ENCODE results near the gene CLIP3.

The CLIP3 gene

DNA sequence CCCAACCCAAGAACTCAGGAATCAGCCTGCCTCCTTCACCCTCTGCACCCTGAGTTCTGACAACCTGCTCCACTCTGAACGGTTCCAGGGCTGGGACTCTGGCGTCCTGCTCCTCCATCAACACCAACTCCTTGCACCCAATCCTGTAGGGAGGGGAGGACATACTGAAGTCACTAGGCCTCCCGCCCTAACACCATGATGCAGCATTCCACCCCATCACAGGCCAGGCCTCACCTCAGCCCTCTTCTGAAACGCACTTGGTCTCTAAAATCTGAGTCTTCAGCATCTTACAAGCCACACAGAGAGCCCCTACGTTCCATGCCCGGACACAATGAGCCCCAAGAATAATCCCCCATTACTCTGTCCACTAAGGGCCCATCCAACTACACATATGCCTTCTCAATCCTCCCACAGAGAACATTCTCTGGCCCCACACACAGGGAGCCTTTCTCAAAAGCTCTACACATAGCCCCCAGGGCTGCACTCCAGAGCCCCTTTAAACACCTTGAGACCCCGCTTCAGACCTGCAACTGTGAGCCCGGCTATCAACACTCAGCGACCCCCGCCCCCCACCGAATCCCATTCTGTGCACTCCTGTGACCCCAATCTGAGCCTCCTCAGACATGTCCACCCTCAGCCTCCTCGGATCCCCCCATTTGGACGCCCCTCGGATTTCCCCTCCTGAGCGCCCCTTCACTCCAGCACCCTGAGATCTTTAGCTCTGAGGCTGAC, 19.2 kb downstream of the CLIP3 start:
- no peak for DNase-seq
- in situ Hi-C loops (cut with MboI; ENCODE audit: low pct_unique_long_range_greater_than_20kb, low sequenced_read_pairs): no loop called here

DNA sequence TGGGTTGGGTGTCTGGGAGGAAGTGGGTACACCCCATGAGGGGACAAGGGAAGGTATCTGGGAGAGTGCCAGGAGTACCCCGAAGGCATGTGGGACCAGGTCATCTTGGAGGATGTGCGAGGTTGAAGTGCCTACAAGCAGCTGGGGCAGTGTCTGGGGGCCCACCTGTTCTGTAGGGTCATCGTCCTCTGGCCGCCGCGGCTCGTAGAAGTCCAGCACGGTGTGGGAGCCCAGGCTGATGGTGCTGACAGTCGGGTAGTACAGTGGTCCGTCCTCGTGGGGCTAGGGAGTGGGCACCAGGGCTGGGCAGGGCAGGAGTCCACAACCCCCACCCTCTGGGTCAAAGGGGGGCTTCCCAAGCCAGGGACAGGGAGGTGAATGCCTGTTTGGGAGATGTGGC, 22.3 kb downstream of the CLIP3 start:
- in situ Hi-C loops (cut with MboI; ENCODE audit: low pct_unique_long_range_greater_than_20kb, low sequenced_read_pairs): no loop called here
- DNase-seq: no peak

- no peak for DNase-seq
- in situ Hi-C loops (cut with MboI; ENCODE audit: low pct_unique_long_range_greater_than_20kb, low sequenced_read_pairs): no loop called here
These were observed 22.9 kb downstream of the CLIP3 start for GRCh38 chr19:36009633-36010379.

DNA sequence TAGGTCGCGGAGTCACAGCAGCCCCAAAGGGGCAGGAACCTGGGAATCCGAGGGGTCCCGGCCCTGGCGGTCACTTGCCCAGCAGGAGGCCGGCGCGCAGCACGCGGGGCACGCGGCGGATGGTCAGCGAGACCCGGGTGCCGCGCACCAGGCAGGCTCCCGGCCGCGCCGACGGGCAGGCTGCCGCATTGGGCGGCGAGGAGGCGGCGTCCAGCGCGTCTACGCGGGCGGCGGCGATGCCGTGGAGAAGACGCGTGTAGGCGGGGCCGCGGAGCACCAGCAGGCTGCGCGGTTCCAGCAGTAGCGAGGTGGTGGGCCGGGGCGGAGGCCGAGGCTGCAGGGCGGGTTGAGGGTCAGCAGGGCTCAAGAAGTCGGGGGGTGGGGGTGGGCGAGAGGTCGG, 23.5 kb downstream of the CLIP3 start:
- in situ Hi-C loops (cut with MboI; ENCODE audit: low pct_unique_long_range_greater_than_20kb, low sequenced_read_pairs): no loop called here

DNA sequence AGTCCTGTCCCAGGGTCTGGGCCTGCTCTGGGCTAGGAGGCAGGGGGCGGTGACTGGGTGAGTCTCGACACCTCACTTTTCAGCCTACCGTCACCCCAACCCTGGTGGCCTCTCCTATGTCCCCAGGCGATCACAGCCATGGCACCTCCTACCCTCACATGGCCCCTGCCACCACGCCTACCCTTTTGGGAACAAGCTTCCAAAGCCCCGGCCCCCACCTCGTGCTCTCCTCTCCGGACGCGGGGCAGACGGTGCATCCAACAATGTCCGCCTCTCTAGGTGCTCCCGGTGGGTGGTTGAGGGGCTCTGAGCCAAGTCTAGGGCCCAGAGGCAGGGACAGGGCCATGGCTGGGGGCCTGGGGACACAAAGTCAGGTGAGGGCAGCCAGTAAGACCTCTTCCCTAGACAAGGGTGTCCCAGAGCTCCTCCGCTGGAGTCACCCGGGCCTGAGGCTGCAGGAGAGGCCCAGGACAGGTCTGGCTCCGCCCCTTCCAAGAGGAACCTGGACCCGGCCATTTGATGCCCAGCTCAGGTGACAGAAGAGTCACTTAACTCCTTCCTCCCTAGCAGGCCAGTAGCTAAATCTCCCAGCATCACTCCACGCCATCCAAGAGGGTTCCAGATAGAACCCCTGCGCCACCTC, 24.2 kb downstream of the CLIP3 start, which contains the start of gene SYNE4:
TSS of gene SYNE4 (minus strand) at position 478 of the 643 bp plus-strand sequence. CDS start at position 346, 132 bp downstream.
- in situ Hi-C loops (cut with MboI; ENCODE audit: low pct_unique_long_range_greater_than_20kb, low sequenced_read_pairs): no loop called here
- no peak for DNase-seq

More for the DNA sequence above, 23.5 kb downstream of the CLIP3 start:
- no peak for DNase-seq

DNA sequence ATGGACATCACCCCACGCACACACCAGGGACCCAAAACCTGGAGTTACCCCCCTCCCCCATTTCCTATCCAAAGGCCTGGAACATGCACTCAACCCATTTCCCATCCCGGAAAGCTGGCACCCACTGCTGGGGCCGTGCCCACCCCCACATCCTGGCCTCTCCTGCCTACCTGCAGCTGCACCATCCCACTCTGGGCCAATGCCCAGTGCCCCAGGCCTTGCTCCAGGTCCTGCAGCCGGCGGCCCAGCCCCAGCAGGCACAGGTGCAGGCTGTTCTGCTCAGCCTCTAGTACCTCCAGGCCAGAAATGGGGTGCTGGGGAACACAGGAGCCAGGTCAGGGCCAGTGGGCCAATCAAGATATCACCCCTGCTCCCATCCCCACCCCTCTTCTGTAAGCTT, 25.7 kb downstream of the CLIP3 start:
- in situ Hi-C loops (cut with MboI; ENCODE audit: low pct_unique_long_range_greater_than_20kb, low sequenced_read_pairs): no loop called here
- no peak for DNase-seq

DNA sequence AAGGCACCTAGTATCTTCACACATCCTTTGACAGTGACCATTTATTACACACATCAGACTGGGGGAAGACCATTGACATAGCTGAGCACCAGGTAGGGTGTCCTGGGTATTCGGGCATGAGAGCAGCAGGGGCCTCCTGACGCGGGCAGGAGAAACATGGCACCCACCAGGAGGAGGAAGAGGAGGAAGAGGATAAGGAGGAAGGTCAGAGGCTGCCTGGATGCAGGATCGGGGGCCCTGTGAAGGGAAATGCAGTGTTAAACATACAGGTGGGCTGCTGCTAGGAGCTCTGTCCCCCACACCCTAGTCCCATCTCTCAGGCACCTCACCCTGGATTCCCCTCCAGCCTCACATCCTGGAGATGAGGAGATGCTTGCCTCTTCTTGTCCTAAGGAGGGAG, 29.4 kb downstream of the CLIP3 start:
- DNase-seq: no peak
- in situ Hi-C loops (cut with MboI; ENCODE audit: low pct_unique_long_range_greater_than_20kb, low sequenced_read_pairs): no loop called here

DNA sequence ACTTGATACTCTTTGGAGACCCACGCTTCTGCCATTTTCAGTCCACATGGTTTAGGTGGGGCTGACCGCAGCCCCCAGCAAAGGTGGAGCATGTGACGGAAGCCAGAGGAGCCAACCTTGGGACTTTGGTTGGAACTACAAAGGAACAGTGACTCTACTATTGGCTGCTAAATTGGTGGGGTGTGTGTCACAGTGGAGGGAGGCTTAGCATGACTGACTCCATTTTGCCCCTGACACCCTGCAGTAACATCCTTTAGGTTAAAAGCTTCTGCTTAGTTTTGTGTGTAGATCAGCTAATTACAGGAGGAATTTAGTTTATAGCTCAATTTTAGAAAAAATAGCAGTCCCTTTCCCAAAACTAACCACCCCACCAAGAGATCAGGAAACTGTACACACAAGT, 31.1 kb downstream of the CLIP3 start:
- DNase-seq: no peak
- in situ Hi-C loops (cut with MboI; ENCODE audit: low pct_unique_long_range_greater_than_20kb, low sequenced_read_pairs): no loop called here

- in situ Hi-C loops (cut with MboI; ENCODE audit: low pct_unique_long_range_greater_than_20kb, low sequenced_read_pairs): no loop called here
- no peak for DNase-seq
These were observed 35.9 kb downstream of the CLIP3 start for GRCh38 chr19:35996777-35997176.

GRCh38 chr19:35995048-35995993, 37.4 kb downstream of the CLIP3 start, which contains the start of gene SDHAF1:
TSS of gene SDHAF1 (plus strand) at chr19:35995188. CDS start at chr19:35995275, 87 bp downstream.
- peak; percentile 94 for DNase-seq
- in situ Hi-C loops (cut with MboI; ENCODE audit: low pct_unique_long_range_greater_than_20kb, low sequenced_read_pairs): no loop called here

DNA sequence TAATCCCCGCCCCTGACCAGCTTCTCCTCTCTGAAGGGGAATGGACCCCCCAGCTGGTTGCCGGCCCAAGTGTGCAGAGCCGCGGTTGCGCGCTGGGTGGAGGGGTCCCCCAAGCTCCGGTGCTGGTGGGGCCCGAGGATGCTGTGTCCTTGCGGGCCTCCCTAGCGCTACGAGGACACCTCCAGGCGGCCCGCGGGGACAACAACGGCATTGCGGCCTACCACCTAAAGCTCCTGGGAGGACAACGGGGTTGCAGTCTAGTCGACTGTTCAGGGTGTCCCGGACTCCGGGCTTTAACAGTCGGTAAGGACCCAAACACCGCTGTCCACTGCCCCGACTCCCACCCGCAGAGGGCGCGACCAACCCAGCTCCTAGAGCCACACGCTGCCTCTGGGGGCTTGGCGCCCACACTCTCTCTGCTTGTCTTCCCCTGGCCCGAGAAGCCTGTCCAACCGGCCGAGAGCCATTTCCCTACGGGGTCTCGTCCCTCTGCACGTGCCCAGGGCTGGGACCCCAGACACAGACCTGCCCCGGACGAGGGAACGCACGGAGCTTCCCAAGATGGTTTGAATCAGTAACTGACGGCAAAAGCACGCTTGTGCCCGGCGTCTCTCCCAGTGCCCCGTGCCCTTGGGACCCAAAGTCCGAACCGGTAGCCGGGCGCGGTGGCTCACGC, 38.6 kb downstream of the CLIP3 start:
- in situ Hi-C loops (cut with MboI; ENCODE audit: low pct_unique_long_range_greater_than_20kb, low sequenced_read_pairs): no loop called here
- no peak for DNase-seq

GRCh38 chr19:35992907-35993765, 39.5 kb downstream of the CLIP3 start:
- in situ Hi-C loops (cut with MboI; ENCODE audit: low pct_unique_long_range_greater_than_20kb, low sequenced_read_pairs): no loop called here
- DNase-seq: no peak

DNA sequence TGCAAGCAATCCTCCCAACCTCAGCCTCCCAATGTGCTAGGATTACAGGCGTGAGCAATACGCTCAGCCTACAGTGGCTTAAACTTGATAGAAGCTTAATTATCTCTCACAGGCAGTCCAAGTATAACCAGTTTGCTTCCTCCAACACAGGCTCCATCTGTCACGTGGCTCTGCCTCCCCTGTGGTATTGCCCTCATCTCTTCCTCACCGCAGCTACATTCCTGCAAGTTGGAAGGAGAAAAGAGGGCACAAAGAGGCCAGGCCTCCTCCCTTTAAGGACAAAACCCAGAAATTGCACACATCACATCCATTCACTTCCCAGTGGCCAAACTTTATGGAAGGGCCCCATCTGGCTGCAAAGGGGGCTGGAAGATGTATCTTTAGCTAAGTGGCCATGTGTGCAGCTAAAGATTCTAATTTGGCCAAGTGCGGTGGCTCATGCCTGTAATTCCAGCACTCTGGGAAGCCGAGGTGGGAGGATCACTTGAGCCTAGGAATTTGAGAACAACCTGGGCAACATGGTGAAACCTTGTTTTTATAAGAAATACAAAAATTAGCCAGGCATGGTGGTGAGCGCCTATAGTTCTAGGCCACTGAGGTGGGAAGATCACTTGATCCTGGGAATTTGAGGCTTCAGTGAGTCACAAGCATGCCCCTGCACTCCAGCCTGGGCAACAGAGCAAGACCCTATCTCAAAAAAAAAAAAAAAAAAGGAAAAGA, 40.8 kb downstream of the CLIP3 start:
- in situ Hi-C loops (cut with MboI; ENCODE audit: low pct_unique_long_range_greater_than_20kb, low sequenced_read_pairs): no loop called here
- no peak for DNase-seq

DNA sequence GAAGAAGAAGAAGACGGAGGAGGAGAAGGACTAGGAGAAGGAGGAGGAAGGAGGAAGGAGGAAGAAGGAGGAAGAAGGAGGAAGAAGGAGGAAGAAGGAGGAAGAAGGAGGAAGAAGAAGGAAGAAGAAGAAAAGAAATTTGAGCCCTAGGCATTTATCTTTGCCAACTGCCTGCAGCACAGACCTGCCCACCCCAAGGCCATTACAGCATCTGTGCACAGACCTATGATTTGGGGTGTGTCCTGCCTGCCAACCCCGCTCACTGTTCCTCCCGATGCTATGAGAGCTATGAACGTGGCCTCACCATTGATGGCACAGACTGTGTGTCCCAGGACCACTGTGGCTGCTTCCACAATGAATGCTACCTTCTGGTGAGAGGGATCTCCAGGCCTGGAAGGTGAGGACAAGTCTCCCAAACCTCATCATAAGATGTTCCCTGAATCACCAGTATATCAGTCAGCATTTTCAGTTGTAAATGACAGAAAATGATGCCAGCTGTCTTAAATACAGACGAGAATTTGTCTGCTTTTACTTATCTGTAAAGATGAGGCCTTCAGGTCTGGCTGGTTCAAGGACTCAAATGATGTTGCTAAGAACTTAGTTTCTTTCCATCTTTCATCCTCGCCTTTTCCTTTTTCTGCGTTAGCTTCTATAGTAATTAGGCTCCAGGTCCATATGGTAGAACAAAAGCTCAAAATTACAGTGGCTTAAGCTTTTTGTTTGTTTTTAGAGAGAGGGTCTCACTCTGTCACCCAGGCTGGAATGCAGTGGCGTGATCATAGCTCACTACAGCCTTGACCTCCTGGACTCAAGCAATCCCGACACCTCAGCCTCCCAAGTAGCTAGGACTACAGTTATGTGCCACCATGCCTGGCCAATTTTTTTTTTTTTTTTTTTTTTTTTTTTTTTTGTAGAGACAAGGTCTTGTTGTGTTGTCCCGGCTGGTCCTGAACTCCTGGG, 41.6 kb downstream of the CLIP3 start:
- in situ Hi-C loops (cut with MboI; ENCODE audit: low pct_unique_long_range_greater_than_20kb, low sequenced_read_pairs): no loop called here
- DNase-seq: no peak

GRCh38 chr19:35990156-35990555, 42.5 kb downstream of the CLIP3 start:
- no peak for DNase-seq

DNA sequence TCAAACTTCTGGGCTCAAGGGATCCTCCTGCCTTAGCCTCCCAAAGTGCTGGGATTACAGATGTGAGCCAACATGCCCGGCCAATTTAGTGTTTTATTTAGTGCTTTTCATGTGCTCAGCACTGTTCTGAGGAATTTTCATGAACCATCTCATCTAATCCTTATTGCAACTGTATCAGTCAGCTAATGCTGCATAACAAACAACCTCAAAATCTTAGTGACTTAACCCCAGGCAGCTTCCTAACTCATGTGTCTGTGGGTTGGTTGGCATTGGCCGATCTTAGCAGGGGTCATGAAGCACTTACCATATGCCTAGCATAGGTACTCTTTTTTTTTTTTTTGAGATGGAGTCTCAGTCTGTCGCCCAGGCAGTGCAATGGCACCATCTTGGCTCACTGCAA, 43.8 kb downstream of the CLIP3 start:
- in situ Hi-C loops (cut with MboI; ENCODE audit: low pct_unique_long_range_greater_than_20kb, low sequenced_read_pairs): no loop called here
- DNase-seq: no peak

More at GRCh38 chr19:35990156-35990555, 42.5 kb downstream of the CLIP3 start:
- in situ Hi-C loops (cut with MboI; ENCODE audit: low pct_unique_long_range_greater_than_20kb, low sequenced_read_pairs): no loop called here
